Activated CD4-positive, alpha-beta T cell treated with anti-CD3 and anti-CD28 coated beads, Interleukin-2, amount 50 U/mL, for 16 hours (primary cell): ENCODE data around the gene HOGA1.

Experiments
- DNase-seq: peaks from one replicate; pipeline ENCODE4 v3.0.0-alpha.2; 2020

The HOGA1 gene

GRCh38 chr10:97651773-97652172 lies 67.6 kb downstream of the HOGA1 start:
- DNase-seq, result no peak

- no peak for DNase-seq
Observed at GRCh38 chr10:97656777-97657176, 72.6 kb downstream of the HOGA1 start.

- no peak for DNase-seq
Observed at GRCh38 chr10:97659589-97659988, 75.4 kb downstream of the HOGA1 start.
